HTR-8/SVneo (cell line): Measurements from ENCODE around the gene GAGE1.
"Not testable (repeated sequence)": the region's sequence is repeated elsewhere in the genome, so short reads cannot be mapped to it uniquely, and the experiment has no call there.

Experiments
- DNase-seq: peaks from one replicate; pipeline ENCODE4 v3.0.0; 2011; ENCODE audit warnings: low spot score, mixed read lengths; ENCODE audit not compliant: insufficient read length
- FAIRE-seq: peaks from 2 replicates; lab custom pipeline; 2011; peaks lifted over from hg19 to GRCh38; lab: Jason Lieb, UNC

The GAGE1 gene, protein sequence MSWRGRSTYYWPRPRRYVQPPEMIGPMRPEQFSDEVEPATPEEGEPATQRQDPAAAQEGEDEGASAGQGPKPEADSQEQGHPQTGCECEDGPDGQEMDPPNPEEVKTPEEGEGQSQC

DNA sequence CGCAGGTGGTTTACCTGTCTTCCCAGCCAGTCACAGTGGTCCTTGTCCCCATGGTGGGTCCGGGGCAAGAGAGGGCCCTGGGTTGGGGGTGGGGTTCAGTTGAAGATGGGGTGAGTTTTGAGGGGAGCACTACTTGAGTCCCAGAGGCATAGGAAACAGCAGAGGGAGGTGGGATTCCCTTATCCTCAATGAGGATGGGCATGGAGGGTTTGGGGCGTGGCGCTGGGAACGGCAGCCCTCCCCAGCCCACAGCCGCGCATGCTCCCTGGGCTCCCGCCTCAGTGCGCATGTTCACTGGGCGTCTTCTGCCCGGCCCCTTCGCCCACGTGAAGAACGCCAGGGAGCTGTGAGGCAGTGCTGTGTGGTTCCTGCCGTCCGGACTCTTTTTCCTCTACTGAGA is at the start of gene GAGE1:
GAGE1 (plus strand) TSS at position 301 of the 400 bp plus-strand sequence. CDS start 1,155 bp downstream, outside the sequence.
- DNase-seq, FAIRE-seq: not testable (repeated sequence)

DNA sequence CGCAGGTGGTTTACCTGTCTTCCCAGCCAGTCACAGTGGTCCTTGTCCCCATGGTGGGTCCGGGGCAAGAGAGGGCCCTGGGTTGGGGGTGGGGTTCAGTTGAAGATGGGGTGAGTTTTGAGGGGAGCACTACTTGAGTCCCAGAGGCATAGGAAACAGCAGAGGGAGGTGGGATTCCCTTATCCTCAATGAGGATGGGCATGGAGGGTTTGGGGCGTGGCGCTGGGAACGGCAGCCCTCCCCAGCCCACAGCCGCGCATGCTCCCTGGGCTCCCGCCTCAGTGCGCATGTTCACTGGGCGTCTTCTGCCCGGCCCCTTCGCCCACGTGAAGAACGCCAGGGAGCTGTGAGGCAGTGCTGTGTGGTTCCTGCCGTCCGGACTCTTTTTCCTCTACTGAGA is 47.8 kb upstream of the GAGE1 start, which contains the start of gene GAGE12E:
GAGE12E (plus strand) TSS at position 301 of the 400 bp plus-strand sequence. CDS start 1,155 bp downstream, outside the sequence.
- DNase-seq, FAIRE-seq: not testable (repeated sequence)

DNA sequence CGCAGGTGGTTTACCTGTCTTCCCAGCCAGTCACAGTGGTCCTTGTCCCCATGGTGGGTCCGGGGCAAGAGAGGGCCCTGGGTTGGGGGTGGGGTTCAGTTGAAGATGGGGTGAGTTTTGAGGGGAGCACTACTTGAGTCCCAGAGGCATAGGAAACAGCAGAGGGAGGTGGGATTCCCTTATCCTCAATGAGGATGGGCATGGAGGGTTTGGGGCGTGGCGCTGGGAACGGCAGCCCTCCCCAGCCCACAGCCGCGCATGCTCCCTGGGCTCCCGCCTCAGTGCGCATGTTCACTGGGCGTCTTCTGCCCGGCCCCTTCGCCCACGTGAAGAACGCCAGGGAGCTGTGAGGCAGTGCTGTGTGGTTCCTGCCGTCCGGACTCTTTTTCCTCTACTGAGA is 38.3 kb upstream of the GAGE1 start, which contains the start of gene GAGE12F:
GAGE12F (plus strand) TSS at position 301 of the 400 bp plus-strand sequence. CDS start 1,155 bp downstream, outside the sequence.
- DNase-seq, FAIRE-seq: not testable (repeated sequence)

DNA sequence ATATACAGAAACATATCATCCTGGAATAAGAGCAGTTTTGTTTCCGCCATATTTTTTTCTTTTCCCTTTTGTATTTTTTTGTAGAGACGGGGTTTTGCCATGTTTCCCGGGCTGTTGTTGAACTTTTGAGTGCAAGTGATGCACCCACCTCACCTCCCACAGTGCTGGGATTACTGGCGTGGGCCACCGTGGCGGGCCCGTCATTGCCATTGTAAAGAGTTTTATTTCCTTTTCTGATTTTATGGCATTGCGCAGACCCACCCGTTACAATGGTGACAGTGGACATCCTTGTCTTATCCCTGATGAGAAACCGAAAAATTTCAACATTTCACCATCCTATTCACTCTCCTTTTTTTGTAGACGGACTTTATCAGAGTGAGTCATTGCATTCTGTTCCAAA is 30.1 kb upstream of the GAGE1 start:
- FAIRE-seq, result not testable (repeated sequence)

DNA sequence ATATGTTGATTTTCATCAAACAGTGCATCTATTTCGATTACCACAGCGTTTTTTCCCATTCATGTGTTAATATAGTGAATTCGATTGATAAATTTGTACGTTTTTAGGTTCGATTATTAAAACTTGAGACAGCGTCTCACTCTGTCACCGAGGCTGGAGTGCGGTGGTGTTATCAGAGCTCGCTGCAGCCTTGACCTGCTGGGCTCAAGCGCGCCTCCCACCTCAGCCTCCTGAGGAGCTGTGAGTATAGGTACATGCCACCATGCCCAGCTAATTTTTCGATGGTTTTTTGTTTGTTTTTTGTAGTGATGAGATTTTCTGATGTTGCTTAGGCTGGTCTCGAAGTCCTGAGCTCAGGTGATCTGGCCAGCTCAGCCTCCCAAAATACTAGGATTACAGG is 29.7 kb upstream of the GAGE1 start:
- FAIRE-seq, DNase-seq: not testable (repeated sequence)

More for the DNA sequence above, 30.1 kb upstream of the GAGE1 start:
- DNase-seq, result not testable (repeated sequence)

DNA sequence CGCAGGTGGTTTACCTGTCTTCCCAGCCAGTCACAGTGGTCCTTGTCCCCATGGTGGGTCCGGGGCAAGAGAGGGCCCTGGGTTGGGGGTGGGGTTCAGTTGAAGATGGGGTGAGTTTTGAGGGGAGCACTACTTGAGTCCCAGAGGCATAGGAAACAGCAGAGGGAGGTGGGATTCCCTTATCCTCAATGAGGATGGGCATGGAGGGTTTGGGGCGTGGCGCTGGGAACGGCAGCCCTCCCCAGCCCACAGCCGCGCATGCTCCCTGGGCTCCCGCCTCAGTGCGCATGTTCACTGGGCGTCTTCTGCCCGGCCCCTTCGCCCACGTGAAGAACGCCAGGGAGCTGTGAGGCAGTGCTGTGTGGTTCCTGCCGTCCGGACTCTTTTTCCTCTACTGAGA is 28.7 kb upstream of the GAGE1 start, which contains the start of gene GAGE12G:
GAGE12G (plus strand) TSS at position 301 of the 400 bp plus-strand sequence. CDS start 1,155 bp downstream, outside the sequence.
- not testable (repeated sequence) for FAIRE-seq, DNase-seq

DNA sequence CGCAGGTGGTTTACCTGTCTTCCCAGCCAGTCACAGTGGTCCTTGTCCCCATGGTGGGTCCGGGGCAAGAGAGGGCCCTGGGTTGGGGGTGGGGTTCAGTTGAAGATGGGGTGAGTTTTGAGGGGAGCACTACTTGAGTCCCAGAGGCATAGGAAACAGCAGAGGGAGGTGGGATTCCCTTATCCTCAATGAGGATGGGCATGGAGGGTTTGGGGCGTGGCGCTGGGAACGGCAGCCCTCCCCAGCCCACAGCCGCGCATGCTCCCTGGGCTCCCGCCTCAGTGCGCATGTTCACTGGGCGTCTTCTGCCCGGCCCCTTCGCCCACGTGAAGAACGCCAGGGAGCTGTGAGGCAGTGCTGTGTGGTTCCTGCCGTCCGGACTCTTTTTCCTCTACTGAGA is 19.2 kb upstream of the GAGE1 start, which contains the start of gene GAGE12H:
GAGE12H (plus strand) TSS at position 301 of the 400 bp plus-strand sequence. CDS start 1,155 bp downstream, outside the sequence.
- DNase-seq, FAIRE-seq: not testable (repeated sequence)

DNA sequence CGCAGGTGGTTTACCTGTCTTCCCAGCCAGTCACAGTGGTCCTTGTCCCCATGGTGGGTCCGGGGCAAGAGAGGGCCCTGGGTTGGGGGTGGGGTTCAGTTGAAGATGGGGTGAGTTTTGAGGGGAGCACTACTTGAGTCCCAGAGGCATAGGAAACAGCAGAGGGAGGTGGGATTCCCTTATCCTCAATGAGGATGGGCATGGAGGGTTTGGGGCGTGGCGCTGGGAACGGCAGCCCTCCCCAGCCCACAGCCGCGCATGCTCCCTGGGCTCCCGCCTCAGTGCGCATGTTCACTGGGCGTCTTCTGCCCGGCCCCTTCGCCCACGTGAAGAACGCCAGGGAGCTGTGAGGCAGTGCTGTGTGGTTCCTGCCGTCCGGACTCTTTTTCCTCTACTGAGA is 9.6 kb upstream of the GAGE1 start, which contains the start of gene GAGE2A:
GAGE2A (plus strand) TSS at position 301 of the 400 bp plus-strand sequence. CDS start 1,155 bp downstream, outside the sequence.
- DNase-seq, FAIRE-seq: not testable (repeated sequence)

DNA sequence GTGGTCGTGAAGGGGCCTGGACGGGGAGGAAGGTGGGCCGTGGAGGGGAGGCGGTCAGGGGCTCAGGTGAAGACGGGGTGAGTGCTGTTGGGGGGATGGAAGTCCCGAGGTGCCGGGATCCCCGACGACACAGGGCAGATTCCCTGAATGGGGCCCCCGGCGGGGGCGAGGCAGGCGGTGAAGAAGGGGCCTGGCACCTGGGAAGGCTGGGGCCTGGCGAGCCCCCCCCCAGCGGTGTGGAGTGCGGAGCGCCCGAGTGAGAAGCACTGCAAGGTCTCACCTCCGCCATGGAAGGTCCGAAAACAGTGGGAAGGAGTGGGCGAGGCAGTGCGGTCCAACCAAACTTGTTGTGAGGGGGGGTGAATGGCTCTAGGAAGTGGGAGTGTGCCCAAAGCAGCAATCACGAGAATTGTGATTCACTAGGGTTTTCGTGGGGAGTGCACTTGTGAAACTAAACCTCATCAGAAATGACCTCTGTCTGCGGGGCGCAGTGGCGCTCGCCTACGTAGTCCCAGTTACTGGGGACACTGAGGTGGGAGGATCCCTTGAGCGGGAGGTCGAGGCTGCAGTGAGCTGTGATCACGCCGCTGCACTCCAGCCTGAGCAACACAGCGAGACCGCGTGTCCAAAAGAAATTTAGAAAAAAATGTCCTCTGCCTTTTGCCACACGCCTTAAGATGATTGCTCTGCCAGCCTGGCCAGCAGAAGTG is 8.9 kb upstream of the GAGE1 start:
- FAIRE-seq, DNase-seq: not testable (repeated sequence)

DNA sequence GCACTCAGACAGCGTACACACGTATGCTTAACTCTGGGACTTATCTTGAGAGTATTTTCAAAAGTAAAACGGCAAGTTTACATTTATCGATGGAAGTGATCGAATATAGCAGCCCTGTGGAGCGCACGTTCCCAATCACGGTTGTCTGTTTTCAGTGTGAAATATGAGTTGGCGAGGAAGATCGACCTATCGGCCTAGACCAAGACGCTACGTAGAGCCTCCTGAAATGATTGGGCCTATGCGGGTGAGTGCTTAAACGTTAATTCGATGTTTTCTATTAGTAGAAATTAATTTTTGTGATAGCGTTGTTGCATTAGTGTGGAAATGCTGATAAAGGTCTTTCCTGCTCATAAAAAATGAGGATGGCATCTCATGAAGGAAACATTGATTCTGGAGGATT is 8.3 kb upstream of the GAGE1 start:
- FAIRE-seq, DNase-seq: not testable (repeated sequence)

DNA sequence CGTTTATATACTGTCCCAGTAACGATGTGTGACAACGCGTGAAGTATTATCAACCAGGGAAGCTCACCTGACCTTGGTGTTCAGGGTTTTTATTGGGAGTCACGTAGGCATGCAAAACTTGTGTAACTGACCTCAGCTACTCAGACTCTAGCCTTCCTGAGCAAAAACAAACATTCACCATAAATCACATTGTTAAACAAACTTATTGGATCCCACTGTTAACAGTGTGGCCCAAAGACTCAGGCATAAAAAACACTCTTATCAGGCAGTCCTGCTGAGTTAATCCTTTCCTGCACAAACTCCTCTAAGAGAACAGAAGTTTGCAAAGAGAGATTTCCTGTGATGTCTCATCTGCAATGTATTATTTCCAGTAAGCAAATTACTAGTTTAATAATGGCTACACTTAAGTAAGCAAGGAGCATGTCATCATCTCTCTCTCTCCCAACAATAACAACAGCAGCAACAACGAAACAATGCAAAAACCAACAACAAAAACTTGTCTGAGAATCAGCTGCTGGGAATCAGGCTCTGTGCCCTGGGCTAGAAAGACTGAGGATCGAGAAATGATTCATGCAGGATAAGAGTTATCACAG is 12.0 kb downstream of the GAGE1 start:
- DNase-seq, result no peak
- no peak for FAIRE-seq

DNA sequence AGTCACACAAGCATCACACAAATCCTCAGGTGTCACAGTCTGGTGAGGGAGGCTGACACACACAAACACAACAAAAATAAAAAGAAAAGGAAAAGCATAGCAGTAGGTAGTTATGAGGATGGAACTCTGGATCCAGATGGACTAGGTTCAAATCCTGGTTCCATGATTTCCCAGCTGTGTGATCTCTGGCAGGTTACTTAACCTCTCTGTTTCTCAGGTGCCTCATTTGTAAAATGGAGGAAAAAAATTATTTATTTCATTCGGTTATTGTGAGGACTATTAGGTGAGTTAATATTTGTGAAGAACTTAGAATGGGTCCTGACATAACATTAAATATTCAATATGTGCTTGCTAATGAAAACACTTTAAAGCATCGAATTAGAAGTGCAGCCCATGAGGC is 19.8 kb downstream of the GAGE1 start:
- FAIRE-seq, result no peak
- no peak for DNase-seq

DNA sequence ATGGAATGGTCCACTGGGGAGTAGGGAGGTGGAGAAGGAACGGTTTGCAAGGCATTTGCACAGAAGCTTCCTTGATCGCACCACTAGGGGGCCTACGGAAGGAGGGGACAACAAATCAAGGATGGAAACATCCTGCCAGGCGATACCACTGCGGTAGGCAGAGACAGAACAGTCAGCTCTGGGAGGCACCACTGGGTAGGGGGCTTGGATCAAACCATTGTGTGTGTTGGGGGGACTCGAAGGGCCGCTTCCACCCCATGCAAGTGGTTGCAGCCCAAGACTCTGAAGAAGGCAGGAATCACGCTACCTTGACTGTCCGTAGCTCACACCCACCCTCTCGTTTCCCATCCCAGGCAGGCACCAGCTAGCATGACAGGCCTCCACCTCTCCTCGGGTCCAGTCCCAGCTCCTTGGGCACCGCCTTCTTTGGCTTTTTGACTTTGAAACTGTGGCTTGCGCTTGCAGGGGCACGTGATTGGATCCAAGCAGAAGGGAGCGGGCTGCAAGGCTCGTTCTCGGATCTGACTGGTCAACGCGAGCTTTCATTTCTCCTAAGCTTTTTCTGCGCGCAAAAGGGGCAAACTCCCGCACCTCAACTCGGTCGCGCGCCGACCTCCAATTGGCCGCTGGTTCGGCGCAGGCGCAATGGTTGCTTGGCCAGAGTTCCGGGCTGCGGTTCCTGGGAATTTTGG is 28.4 kb downstream of the GAGE1 start:
- FAIRE-seq, result no peak
- no peak for DNase-seq

DNA sequence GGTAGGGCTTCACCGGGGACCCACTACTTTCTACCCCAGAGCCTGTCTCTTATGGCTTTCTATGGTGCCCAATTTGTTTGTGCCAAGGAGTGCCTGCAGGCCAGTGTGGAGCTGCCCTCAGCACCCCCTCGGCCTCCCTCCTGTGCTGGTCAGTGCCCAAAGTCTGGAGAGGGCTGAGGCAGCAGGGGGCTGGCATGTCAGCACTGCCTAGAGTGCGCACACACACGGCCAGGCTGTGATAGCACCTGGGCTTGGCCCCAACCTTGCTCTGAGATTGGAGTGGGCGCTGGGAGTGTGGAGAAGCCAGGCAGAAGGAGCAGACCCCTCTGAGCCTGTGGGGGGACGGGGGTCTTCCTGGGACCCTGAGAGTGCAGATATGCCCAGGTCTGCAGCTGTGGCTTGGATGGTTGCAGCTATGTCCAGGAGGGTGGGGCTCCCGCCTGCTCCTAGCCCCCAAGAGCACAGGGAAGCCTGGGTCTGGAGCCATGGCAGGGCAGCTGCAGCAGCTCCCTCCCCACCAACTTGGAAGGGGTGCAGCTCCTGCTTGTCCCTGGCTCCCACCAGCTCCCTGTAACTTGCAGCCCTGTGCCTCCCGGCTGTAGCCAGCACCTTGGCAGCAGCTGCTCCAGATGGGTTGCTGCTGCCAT is 46.3 kb downstream of the GAGE1 start:
- no peak for FAIRE-seq

DNA sequence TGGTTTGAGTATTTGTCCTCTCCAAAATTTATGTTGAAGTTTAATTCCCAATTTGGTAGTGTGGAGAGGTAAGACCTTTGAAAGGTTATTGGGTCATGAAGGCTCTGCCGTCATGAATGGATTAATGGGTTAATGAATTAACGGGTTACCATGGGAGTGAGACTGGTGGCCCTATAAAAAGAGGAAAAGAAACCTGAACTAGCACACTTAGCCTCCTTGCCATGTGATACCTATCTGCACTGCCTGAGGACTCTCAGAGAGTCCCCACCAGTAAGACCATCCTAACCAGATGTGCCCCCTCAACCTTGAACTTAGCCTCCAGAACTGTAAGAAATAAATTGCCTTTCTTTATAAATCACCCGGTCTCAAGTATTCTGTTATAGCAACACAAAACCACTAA is 57.7 kb downstream of the GAGE1 start:
- no peak for FAIRE-seq
- DNase-seq, result no peak

More for the DNA sequence above, 46.3 kb downstream of the GAGE1 start:
- DNase-seq, result no peak
